GM10248 (cell line): ENCODE results near the gene CYBC1.

Source experiments
- CTCF ChIA-PET: fragments of 300-600 bp; sonication (Branson Sonifier 250); formaldehyde crosslinking; extraction: SDS; loops from one replicate; lab custom pipeline; 2021; ENCODE audit warnings: antibody characterized with exemption; lab: Yijun Ruan, JAX
- POLR2A ChIA-PET: fragments of 350-650 bp; sonication (Branson Sonifier 250); formaldehyde crosslinking; extraction: SDS; loops from one replicate; lab custom pipeline; 2020; ENCODE audit warnings: antibody characterized with exemption; lab: Yijun Ruan, JAX
- DNase-seq: peaks from one replicate; pipeline ENCODE4 v3.0.0; 2012; ENCODE audit errors: extremely low spot score
- CTCF ChIP-seq: IDR thresholded peaks from 2 replicates; pipeline ENCODE4 v1.5.1; 2012; ENCODE audit warnings: mild to moderate bottlenecking, low read depth; ENCODE audit errors: extremely low read depth, missing control alignments, control extremely low read depth

The CYBC1 gene

GRCh38 chr17:82400830-82401229 is 49.7 kb downstream of the CYBC1 start:
- CTCF ChIA-PET = interaction anchor here (1.0 to 1.5 kb wide), 3 partner anchors 24 to 150 kb away, joined by 3 to 4 read pairs (median 3); no protein-coding TSS in a partner anchor

GRCh38 chr17:82400206-82400605 is 50.3 kb downstream of the CYBC1 start:
- CTCF ChIA-PET = interaction anchor here (1.0 to 1.5 kb wide), 4 partner anchors 19 to 151 kb away, joined by 3 to 5 read pairs (median 4); no protein-coding TSS in a partner anchor
- POLR2A ChIA-PET = no interaction called here
- DNase-seq = no peak
- no peak for TF ChIP-seq CTCF

More at GRCh38 chr17:82400830-82401229, 49.7 kb downstream of the CYBC1 start:
- no peak for TF ChIP-seq CTCF
- POLR2A ChIA-PET = no interaction called here
- DNase-seq = peak; percentile 88

DNA sequence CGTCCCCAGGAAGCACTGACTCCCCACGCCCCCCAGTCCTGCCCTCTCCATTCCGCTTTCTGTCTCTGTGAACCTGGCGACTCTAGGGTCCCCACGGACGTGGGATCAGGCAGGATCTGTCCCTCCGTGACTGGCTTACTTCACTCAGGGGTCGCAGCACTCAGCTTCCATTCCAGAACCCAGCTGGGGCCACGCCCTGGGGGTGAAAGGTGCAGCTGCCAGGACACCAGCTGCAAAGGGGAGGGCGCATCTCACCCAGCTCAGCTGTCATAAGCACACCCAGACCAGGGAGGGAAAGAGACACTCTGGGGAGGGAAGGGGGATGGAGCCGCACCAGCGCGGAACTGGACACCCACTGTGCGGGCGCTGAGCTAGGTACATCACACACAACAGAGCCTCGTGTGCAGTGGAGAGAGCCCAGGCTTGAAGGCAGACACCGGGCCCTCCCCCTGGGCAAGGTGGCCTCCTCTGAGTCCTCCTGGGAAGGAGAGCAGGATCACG is 50.9 kb downstream of the CYBC1 start:
- DNase-seq = no peak
- ChIA-PET POLR2A (no interaction called here), CTCF (interaction anchor here (1.0 to 1.5 kb wide), 4 partner anchors 20 to 47 kb away, joined by 3 to 5 read pairs (median 4); no protein-coding TSS in a partner anchor)
- TF ChIP-seq CTCF = no peak

- no peak for TF ChIP-seq CTCF
- POLR2A ChIA-PET = no interaction called here
- DNase-seq = no peak
- CTCF ChIA-PET = interaction anchor here (1.0 to 1.5 kb wide), 2 partner anchors 20 to 46 kb away, joined by 4 to 5 read pairs; no protein-coding TSS in a partner anchor
Observed at GRCh38 chr17:82399041-82399441, 51.5 kb downstream of the CYBC1 start.

- POLR2A ChIA-PET = no interaction called here
- no peak for DNase-seq
- TF ChIP-seq CTCF = no peak
- CTCF ChIA-PET = no interaction called here
Observed at GRCh38 chr17:82397449-82398335, 52.9 kb downstream of the CYBC1 start.

DNA sequence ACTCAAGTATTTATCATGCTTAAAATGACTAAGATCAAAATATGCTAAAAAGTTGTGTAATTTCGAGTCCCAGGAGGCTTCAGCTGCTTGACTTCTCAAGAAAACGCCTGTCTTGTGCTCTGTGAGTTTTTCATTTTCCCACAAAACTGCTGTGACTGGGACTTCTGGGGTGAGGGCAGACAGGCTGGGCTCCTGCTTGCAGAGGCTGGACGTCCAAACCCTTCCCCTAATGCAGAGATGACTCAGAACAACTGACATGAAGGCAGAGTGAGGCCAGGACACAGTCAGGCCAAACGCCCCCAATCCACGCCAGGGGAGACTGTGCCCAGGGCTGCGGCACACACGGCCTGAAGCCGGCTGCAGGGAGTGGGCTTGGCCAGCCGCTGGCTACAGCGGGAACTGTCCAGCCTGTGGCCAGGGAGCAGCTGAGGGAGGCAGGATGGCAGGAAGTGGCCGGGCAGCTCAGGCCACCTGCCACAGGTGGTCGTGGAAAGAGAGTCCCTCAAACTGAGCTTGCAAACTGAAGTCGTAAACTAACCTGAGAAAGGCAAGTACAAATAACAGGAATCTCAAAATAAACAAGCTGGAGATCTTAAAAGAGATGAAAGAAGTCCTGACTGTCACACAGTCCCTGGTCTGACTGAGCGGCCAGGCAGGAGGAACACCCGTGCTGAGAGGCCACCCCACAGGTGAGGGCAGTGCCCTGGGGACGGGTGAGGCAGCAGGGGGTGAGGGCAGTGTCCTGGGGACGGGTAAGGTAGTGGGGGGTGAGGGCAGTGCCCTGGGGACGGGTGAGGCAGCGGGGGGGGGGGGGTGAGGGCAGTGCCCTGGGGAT is 53.7 kb downstream of the CYBC1 start:
- TF ChIP-seq CTCF = no peak
- DNase-seq = no peak
- CTCF ChIA-PET = no interaction called here
- POLR2A ChIA-PET = no interaction called here
